GM08714 (cell line): ENCODE results near the gene KLHL4.
"Not testable (repeated sequence)": the region's sequence is repeated elsewhere in the genome, so short reads cannot be mapped to it uniquely, and the experiment has no call there.

ENCODE experiments used
- H3K4me3 ChIP-seq: fragments of 200-500 bp; sonication (Bioruptor generic); 2 replicates; pipeline ENCODE4 v1.5.1; 2014; ENCODE audit warnings: mild to moderate bottlenecking, low read length, inconsistent platforms
- ZNF274 ChIP-seq: IDR thresholded peaks from 2 replicates; pipeline ENCODE4 v1.6.1; 2012; ENCODE audit warnings: mild to moderate bottlenecking, low read depth, low read length

Gene KLHL4

DNA sequence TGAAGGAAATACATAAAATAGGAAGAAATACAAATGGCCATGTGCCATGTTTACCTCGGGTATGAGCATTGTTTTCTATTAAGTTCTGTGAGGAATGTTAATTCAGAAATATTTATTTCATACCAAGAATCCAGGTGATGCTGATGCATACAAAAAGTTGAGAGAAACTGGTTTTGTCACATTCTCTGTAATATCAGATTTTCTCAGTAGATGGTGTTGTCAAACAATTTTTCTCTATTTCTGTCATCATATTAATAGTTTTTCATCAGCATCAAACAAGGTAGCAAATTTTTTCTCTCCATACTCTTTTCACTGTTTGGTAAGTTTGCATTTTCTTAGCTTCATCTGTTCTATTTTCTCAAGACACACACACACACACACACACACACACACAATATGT lies 179.8 kb downstream of the KLHL4 start:
- no peak overlapping the region for H3K4me3 ChIP-seq
- TF ChIP-seq ZNF274 = no peak

DNA sequence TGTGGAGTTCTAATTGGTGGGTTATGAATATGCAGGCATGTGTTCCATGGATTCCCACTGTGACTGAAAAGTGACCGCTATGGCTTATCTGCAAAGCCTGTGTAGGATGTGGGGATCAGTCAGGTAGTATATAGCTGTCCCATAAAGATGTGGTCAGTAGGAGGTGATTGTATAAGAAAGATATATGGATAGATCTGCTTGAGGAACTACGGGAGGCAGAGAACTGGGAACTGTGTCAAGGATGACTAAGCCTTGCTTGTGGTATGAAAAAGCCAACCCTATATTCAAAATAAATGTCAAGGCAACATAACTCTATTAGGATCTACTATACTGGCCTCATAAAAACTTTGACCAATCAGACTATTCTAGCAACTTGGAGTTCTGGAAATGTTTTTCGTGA lies 185.2 kb downstream of the KLHL4 start:
- no peak overlapping the region for H3K4me3 ChIP-seq
- TF ChIP-seq ZNF274 = no peak

DNA sequence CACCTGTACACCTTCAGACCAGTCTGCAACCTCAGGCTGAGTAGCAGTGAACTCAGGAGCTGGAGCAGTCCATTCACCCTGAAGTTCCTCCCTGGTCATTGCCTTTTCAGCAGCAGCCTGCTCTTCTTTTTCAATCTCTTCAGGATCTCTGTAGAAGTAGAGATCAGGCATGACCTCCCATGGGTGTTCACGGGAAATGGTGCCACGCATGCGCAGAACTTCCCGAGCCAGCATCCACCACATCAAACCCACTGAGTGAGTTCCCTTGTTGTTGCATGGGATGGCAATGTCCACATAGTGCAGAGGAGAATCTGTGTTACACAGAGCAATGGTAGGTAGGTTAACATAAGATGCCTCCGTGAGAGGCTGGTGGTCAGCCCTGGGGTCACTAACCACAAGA lies 185.9 kb downstream of the KLHL4 start:
- H3K4me3 ChIP-seq = not testable (repeated sequence)

DNA sequence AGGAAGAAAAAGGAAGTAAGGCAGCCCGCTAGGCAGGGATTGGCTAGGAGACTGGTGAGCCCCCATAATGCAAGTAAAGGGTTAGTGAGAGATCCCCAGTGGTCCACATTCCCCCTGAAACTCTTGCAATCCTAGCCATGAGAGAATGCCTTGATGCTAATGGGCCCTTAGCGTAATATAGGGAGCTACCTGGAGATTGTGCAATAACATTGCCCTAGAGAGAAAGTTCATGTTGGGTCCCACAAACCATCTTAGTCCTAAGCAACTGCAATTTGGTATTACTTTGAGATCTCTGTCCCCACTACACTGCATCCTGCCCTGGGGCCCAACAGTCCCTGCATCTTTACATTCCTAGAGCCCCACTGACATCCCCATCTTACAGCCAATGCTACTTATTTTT lies 188.5 kb downstream of the KLHL4 start:
- H3K4me3 ChIP-seq = no peak overlapping the region
- TF ChIP-seq ZNF274 = no peak

DNA sequence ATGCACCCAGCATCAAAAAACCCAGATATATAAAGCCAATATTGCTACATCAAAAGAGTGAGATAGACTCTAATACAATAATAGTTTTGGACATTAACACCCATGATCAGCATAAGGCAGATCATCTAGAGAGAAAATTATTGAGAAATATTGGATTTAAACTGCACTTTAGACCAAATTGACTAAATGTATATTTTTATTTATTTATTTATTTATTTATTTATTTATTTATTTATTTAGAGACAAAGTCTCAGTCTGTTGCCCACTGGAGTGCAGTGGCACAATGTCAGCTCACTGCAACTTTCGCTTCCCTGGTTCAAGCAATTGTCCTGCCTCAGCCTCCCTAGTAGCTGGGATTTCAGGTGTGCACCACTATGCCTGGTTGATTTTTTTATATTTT lies 193.0 kb downstream of the KLHL4 start:
- TF ChIP-seq ZNF274 = no peak
- no peak overlapping the region for H3K4me3 ChIP-seq
